Measurements from ENCODE around the gene PSMC5.
"Not testable (repeated sequence)": the region's sequence is repeated elsewhere in the genome, so short reads cannot be mapped to it uniquely, and the experiment has no call there.

PSMC5 gene

DNA sequence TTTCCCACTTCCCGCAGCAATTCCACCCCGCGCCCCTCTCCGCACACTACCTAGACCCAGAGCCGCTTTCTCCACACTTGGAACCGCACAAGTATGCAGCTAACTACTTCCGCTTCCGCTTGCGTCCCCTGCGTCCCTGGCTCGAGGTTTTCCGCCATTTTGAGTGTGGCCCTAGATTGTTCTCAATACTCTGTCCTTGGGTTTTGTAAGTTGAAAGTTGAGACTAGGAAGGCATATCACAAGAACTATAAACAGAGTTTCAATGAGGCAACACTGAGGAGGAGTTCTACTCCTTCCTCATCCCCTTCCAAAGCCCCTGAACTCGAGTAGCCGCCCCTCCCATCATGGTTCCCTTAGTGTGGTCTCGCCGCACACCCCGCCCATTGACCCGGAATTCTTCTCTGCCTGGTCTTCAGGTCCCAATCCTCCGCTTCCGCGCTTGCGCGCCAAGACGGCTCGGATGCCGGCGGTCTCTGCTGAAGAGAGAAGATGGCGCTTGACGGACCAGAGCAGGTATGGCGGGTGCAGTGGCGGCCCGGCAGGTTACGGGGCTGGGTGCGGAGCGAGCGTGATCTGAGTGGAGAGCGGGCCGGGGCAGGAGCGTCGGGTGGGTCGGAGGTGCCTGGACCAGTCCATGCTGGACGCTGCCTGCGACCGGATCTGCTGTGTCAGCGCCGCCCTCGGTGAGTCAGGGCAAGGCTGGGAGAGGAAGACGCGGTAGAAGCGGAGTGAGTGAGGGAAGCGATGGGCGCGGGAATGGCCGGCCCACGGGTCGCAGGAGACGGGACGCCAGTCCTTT lies at the start of gene PSMC5, which contains the start of gene FTSJ3:
TSS of gene PSMC5 (plus strand) at position 430 of the 799 bp plus-strand sequence. CDS start at position 490, 60 bp downstream.
TSS of gene FTSJ3 (minus strand) at position 662 of the 799 bp plus-strand sequence. CDS start 761 bp downstream, outside the sequence.
- peak; percentile 92 for DNase-seq (ENCODE audit: low read depth)

DNA sequence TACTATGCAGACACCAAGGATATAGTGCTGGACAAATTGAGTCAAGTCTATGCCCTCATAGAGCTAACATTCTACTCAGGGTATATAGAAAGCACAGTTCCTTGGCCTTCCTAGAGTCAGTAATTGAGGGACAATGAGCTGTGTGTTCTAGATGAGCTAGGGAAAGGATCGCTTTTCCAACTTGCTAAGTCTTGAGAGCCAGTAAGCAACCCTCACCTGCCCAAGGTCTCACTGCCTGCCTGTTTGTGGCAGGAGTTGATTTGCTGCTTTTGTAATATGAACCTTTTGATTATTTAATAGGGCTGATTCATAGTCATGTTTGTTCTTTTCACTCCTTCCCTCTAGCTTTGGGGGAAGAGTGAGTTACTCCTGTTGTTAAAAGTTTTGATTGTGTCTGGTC lies 46.7 kb upstream of the PSMC5 start:
- no peak for DNase-seq (ENCODE audit: low read depth)

DNA sequence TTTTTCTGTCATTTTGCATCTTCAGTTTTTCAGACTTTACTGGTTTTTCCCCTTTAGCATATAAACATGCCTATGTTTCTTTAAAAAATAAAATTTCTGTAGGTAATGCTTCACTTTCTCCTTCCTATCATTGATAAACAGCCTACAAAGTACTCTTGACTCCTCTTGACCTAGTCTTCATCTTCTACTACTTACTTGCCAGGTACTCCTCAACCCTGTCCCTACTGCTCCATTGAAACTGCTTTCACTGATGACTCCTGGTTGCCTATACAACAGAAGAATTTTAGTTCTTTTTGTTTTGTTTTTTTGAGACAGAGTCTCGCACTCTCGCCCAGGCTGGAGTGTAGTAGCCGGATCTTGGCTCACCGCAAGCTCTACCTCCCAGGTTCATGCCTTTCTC lies 46.3 kb upstream of the PSMC5 start:
- DNase-seq (ENCODE audit: low read depth) = no peak

DNA sequence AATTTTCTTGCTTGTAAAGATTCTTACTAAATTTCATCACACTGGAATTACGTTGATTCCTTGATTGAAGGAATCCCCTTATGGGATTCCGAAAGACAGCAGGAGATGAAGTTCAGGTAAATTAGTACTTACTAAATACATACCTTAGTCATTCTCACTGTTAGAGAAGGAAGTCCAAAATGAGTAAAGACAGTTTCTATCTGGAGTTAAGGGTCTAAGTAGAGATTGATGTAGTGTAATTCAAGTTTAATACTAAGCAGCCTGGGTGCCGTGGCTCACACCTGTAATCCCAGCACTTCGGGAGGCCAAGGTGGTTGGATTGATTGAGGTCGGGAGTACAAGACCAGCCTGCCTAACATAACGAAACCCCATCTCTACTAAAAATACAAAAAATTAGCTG lies 43.7 kb upstream of the PSMC5 start:
- no peak for DNase-seq (ENCODE audit: low read depth)

DNA sequence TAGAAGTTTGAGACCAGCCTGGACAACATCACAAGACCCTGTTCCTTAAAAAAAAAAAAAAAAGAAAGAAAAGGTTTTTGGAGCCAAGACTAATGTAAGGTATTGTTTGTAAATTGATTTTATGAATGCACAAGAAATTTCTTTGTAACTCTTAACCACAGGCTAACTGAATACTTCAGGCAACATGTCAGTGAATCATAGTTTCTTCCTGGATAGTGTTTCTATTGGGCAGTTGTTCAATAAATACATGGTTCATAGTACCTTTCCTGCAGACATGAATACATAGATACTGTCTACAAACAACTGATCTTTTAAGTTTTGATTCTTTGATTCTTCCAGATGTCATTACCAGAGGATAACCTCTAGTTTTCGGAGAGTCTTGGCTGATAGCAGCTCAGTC lies 41.7 kb upstream of the PSMC5 start:
- DNase-seq (ENCODE audit: low read depth) = peak; percentile 22

DNA sequence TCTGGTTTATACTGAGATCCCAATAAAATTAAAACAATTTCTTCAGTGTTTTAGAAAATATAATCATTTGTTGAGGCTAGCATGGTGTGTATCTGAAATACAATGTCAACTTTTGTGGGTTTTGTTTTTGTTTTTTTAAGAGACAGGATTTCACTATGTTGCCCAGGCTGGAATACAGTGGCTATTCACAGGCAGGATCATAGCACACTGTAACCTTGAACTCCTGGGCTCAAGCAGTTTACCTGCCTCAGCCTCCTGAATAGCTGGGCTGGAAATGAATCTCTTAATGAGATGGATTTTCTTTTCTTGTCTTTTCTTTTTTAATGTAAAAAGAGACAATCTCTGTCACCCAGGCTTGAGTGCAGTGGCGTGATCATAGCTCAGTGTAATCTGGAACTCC lies 41.1 kb upstream of the PSMC5 start:
- DNase-seq (ENCODE audit: low read depth) = no peak

DNA sequence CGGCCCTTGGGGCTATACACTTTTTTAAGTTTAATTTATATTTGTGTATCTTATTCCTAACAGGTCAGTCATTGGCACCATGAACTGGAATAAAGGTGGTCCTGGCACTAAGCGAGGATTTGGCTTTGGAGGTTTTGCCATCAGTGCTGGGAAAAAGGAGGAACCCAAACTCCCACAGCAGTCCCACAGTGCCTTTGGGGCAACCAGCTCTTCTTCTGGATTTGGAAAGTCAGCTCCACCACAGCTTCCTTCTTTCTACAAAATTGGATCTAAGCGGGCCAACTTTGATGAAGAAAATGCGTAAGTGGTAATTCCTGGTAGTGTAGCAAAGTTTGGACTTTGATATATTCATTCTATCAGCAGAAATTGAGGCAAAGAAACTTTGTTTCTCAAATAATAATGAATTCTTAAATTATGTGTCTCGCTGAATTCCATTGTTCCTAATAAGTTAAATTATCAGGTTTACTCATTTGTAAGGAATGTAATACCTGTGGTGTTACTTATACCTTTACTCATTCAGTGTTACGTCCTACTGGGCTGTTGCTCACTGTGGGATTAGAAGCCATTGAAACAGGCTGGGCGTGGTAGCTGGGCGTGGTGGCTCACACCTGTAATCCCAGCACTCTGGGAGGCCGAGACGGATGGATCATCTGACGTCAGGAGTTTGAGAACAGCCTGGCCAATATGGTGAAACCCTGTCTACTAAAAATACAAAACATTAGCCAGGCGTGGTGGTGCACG lies 40.1 kb upstream of the PSMC5 start:
- no peak for DNase-seq (ENCODE audit: low read depth)

DNA sequence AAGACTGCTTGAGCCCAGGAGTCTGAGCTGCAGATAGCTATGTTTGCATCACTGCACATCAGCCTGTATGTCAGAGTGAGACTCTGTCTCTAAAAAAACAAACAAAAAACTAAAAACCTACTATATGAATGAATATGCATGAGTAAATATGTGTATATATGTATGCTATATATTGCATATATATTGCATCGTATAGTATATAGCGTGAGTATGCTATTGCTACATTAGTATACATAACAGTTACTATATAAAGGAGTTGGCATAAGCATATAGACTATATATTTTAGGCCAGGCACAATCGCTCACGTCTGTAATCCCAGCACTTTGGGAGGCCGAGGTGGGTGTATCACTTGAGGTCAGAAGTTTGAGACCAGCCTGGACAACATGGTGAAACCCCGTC lies 37.2 kb upstream of the PSMC5 start:
- no peak for DNase-seq (ENCODE audit: low read depth)

DNA sequence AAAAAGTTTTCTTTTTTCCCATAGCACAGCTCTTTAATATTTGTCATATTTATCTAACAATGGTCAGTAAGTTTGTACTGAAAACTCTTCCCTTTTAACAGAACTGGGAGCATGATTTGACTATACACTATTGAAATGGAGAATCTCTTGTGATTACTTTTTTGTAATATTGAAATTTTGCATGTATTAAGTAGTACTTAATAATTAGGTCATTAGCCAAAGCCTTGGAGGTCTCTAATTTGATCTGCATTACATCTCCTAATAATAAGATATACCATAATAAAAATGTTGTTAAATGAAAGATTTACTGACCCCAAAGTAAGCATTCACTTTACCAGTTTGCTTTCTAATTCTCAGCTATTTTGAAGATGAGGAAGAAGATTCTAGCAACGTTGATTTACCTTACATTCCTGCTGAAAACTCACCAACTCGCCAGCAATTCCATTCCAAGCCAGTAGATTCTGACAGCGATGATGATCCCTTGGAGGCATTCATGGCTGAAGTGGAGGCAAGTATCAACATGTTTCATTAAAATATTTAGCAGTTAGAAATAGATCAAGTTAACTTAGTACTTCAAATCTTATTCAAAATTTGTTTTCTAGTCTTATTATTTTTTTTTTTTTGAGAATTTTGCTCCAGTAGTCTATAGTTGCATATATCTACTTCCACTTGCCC lies 35.0 kb upstream of the PSMC5 start:
- no peak for DNase-seq (ENCODE audit: low read depth)

DNA sequence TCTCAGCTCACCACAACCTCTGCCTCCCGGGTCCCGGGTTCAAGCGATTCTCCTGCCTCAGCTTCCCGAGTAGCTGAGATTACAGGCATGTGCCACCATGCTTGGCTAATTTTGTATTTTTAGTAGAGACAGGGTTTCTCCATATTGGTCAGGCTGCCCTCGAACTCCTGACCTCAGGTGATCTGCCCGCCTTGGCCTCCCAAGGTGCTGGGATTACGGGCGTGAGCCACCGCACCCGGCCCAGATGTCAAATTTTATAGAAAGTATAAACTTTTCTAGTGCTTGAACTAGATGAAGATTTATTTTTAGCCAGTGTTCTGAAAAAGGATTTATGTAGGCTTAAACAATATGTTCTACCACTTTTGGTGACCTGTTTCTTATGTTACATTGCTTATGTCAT lies 30.9 kb upstream of the PSMC5 start:
- DNase-seq (ENCODE audit: low read depth) = not testable (repeated sequence)

DNA sequence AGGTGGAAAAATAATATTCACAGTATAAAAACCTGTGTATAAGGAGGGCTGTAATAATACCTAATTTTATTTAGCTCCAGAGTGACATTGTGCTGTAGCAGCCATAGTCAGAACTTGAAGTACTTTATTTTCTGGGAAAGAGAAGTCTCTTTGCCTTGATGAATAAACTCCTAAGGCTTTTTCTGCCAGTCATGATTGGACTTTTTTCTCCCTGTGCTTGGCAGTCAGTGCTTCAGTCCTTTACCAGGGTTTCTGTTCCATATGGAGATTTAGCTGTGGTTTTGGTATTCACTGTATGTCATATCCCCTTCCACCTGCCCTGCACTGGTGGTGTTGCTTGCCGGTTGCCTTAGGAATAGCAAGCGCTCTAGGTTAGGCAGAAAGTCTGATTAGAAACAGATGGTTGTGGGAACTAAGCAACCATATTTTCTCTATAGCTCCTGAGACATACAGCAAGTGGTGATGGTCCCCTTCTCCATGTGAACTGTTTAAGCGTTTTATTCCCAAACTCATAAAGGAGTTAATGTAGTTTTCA lies 28.6 kb upstream of the PSMC5 start:
- DNase-seq (ENCODE audit: low read depth) = no peak

DNA sequence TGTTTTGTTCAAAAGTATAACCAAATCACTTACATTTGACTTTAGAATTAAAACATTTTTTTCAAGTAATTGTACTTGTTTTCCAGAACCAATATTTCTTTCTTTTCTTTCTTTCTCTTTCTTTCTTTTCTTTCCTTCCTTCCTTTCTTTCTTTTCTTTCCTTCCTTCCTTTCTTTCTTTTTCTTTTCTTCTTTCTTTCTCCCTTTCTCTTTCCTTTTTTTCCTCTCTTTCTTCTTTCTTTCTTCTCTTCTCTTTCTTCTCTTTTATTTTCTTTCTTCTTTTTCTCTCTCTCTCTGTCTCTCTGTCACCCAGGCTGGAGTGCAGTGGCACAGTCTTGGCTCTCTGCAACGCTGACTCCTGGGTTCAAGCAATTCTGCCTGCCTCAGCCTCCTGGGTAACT lies 26.4 kb upstream of the PSMC5 start:
- no peak for DNase-seq (ENCODE audit: low read depth)

DNA sequence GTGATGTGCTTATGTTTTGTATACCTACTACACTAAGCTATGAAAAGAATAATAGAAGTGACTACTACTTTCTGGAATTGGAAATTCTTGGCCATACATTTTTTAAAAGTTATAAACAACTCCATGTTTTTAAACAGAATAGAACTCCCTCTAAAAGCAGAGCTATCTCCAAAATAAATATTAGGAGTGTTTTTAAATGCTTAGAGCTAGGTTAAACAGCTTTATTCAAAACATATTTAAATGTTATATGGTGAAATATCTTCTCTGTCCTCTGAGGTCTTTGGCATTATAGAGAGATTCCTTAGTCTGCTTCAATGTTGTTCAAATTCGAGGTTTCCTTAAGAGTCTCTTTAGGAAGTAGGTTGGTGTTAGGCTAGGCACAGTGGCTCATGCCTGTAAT lies 22.9 kb upstream of the PSMC5 start:
- DNase-seq (ENCODE audit: low read depth) = no peak

DNA sequence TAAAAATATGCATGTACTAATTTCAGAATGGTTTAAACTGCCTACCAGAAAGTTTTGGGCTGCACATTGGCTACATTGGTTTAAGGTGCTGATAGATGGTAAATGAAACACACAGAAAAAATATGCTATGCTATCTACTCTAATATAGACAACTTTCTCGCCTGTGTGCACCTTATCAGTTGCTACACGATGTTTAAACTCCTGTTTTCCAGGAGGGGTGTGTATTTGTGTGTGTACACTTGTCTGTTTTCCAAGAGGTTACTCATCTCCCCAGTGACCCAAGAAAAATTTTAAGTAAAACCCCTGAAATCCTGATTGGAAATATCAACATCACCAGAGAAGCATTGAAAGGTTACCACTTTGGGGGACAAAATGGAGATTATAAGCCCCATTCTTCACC lies 21.6 kb upstream of the PSMC5 start:
- peak; percentile 7 for DNase-seq (ENCODE audit: low read depth)

DNA sequence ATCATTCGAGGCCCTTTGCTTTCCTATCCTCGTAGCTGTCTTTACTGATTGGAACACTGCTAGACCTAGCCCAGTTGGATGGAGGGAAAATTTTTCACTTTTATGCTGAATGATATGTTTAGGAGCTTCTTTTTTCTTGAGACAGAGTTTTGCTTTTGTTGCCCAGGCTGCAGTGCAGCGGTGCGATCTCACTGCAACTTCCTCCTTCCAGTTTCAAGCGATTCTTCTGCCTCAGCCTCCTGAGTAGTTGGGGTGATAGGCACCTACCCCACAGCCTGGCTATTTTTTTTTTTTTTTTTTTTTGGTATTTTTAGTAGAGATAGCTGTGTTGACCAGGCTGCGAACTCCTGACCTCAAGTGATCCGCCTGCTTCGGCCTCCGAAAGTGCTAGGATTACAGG lies 17.3 kb upstream of the PSMC5 start:
- DNase-seq (ENCODE audit: low read depth) = no peak

DNA sequence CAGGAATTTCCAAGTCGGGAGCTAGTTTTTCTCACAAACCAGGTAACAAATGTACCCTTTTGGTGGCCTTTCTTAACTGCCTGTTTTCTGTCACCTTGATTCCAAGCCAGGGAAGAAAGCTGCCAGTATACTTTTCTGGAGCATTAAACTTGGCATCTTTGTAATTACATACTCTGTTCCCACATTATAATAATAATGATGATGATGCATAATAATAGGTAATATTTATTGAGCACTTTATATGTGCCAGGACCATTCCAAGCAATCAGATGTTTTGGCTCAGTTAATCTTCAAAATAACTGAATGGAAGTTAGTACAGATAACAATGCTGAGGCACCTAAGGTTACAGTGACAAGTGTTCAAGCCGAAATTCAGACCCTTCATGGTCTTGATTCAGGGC lies 11.1 kb upstream of the PSMC5 start:
- DNase-seq (ENCODE audit: low read depth) = no peak

DNA sequence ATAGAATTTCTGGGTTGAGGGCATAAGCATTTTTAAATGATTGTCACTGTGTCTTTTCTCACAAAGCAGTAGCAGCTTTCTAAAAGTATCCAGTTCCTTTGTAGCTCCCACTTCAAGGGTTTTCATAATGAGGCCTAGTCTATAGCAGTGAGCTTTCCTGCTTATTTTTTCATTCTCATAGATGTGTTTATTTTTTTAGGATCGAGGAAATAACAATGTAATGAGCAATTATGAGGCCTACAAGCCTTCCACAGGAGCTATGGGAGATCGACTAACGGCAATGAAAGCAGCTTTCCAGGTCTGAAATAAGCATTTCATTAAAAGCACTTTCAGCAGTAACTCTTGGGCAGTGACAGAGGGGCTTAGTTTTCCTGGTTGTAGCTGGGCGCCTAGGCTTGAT lies 10.6 kb upstream of the PSMC5 start:
- DNase-seq (ENCODE audit: low read depth) = no peak

DNA sequence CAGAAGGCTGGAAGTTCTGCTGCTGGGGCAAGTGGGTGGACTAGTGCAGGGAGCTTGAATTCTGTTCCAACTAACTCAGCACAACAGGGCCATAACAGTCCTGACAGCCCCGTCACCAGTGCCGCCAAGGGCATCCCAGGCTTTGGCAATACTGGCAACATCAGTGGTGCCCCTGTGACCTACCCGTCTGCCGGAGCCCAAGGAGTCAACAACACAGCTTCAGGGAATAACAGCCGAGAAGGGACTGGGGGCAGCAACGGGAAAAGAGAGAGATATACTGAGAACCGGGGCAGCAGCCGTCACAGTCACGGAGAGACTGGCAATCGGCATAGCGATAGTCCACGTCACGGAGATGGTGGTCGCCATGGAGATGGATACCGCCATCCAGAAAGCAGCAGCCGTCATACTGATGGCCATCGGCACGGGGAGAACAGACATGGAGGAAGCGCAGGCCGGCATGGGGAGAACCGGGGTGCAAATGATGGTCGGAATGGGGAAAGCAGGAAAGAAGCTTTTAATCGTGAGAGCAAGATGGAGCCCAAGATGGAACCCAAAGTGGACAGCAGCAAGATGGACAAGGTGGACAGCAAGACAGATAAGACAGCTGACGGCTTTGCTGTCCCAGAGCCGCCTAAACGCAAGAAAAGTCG lies 9.4 kb upstream of the PSMC5 start:
- DNase-seq (ENCODE audit: low read depth) = no peak

DNA sequence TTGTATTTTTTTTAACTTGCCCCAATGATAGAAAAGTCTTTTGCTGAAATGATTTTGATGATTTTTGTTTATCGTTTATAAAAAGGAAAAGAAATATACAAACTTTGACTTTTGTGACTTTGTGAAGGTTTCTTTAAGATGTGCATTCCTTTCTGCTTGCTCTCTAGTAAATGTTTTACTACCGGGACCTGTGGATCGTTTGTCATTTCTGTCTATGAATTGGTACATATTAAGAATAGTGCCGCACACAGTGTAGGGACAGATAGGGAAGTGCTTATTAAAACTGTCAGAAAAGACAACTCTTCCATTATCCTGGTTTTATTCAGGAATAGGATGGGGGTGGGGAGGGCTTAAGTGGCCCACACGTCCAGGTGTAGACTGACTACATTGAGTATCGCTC lies 8.1 kb upstream of the PSMC5 start:
- no peak for DNase-seq (ENCODE audit: low read depth)

DNA sequence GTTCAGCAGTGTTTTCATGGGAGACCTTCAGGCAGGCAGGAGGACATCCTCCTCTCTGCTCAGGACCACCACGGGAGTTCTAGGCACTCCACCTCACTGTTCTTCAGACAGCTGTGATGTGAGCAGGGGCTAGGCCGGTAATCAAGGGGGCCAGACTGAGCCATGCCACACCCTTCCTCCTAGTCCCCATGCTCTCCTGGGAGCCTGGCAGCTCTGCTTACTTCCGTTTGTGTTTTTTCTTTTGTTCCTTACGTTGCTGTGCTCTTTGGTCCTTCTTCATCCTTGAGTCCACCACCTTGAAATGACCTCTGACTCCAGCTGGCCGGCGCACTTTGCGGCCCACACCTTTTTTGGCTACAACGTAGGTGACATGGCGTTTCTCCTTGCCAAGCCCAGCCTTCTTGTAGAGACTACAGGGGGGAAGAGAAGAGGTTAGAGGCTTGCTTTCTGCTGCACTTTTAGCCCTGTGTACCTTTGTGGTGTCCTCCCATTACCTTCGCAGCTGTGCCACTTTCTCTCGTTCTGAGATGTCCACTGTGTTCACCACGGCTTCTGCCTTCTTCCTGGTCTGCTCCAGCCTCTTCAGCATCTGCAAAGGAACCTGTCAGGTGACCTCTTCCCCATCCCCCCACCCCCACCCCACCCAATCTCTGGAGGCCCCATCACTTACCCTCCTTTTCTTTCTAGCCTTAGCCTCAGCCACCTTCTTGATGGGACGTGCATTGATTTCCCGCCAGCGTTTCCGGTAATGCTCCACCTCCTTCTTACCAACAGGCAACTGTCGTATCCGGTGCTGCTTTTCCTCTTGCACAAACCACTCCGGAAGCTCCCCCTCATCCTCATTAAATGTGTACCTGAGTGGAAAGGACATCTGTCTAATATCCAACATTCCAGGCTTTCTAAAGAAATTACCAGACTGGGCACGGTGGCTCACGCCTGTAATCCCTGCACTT lies 7.4 kb upstream of the PSMC5 start:
- no peak for DNase-seq (ENCODE audit: low read depth)

DNA sequence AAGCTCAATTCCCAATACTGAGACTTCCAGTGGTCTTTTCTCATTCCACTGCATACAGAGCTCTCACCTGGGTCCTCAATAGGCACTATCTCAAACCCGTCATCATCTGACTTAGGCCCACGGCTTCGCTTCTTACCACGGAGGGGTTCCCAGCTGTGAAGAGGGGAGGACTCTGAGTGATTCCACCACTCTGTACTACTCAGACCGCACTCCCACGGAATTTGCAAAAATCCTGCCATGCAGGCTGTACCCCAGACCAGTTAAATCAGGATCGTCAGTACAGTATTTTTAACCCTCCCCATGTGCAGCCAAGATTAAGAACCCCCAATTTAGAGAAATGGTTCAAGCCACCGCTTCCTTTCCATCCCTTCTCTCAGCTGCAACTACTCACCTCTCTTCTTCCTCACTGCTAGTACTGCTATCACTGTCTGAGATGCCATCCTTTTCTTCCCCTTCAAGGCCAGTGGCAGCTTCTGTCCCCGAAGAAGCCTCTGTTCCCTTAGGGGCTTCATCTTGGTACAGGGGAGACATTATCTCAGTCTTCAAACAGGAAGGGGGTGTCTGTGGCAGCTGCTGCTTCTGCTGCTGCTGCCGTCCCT lies 6.2 kb upstream of the PSMC5 start:
- DNase-seq (ENCODE audit: low read depth) = no peak

All from stromal cell of bone marrow (primary cell).